ENCODE data around the gene PLCH2. TPM values are rescaled to one million over a fixed set of nuclear protein-coding genes. Genes with fewer than 3 reads are reported as not detected.

Gene PLCH2
- total and polyA plus RNA-seq, 2 donors (not counting 3 experiments of a cell fraction or from before 2014, with no cell fraction given), result 0.19 to 0.31 TPM

DNA sequence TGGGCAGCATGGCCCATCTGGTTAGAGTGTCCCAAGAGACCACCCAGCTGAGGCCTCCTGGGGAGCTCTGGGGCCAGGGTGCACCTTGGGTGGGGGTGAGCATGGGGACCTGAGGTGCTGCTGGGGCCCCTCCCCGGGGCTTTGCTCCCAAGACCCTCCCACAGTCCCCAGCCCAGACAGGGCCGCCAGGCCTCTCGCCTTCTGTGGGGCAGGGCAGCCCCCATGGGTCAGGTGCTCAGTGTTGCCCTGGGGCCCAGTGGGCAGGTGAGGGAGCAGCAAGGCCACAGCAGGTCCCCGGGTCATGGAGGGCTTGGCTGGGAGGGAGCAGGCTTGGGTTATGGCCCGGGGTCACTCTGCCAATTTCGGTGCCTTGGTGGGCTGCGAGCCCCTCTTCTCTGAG is 39.2 kb upstream of the PLCH2 start:
- POLR2A ChIA-PET, result no interaction called here
- no peaks in the 10 kb centered on the region for H3K79me2 ChIP-seq (ENCODE audit: control insufficient read depth, insufficient read depth, low read length)
- no TSS peak for BruUV-seq (replicated peaks)

More for the DNA sequence above, 39.2 kb upstream of the PLCH2 start:
- FAIRE-seq, result no peak
- H3K4me1 ChIP-seq (ENCODE audit: control insufficient read depth, extremely low read depth, insufficient read depth, low read length), result no peaks in the 10 kb centered on the region
- dilution Hi-C loops (cut with MboI; ENCODE audit: extremely low pct_ligation_motif_present, low sequenced_read_pairs) (no loop called here), intact Hi-C loops (cut with micrococcal nuclease) (no loop called here)
- no peak for TF ChIP-seq EZH2 (IDR thresholded peaks at IDR 0.05; ENCODE audit: borderline replicate concordance, low read depth, low read length, severe bottlenecking)
- TF ChIP-seq, protein P1, sequence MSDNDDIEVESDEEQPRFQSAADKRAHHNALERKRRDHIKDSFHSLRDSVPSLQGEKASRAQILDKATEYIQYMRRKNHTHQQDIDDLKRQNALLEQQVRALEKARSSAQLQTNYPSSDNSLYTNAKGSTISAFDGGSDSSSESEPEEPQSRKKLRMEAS (IDR thresholded peaks at IDR 0.05; ENCODE audit: insufficient read depth, insufficient read length), result no peak
- TF ChIP-seq, protein P2, sequence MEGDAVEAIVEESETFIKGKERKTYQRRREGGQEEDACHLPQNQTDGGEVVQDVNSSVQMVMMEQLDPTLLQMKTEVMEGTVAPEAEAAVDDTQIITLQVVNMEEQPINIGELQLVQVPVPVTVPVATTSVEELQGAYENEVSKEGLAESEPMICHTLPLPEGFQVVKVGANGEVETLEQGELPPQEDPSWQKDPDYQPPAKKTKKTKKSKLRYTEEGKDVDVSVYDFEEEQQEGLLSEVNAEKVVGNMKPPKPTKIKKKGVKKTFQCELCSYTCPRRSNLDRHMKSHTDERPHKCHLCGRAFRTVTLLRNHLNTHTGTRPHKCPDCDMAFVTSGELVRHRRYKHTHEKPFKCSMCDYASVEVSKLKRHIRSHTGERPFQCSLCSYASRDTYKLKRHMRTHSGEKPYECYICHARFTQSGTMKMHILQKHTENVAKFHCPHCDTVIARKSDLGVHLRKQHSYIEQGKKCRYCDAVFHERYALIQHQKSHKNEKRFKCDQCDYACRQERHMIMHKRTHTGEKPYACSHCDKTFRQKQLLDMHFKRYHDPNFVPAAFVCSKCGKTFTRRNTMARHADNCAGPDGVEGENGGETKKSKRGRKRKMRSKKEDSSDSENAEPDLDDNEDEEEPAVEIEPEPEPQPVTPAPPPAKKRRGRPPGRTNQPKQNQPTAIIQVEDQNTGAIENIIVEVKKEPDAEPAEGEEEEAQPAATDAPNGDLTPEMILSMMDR (IDR thresholded peaks at IDR 0.05; ENCODE audit: extremely low read depth in 1 of 2, insufficient read depth in 1 of 2, low read depth in 1 of 2, low read length in 2 of 2), result no peak
- no peak for TF ChIP-seq MYC (IDR thresholded peaks at IDR 0.05; ENCODE audit: low read depth, low read length)
- no peak for TF ChIP-seq GATA2 (IDR thresholded peaks at IDR 0.05; ENCODE audit: insufficient read depth, insufficient read length, low read depth, low read length)
- no peak for TF ChIP-seq JUN (IDR thresholded peaks at IDR 0.05; ENCODE audit: borderline replicate concordance, insufficient read depth, insufficient read length, low read depth)
- TF ChIP-seq POLR2A (IDR thresholded peaks at IDR 0.05; ENCODE audit: low read depth, low read length), result no peak
- TF ChIP-seq POLR2AphosphoS5 (IDR thresholded peaks at IDR 0.05; ENCODE audit: insufficient read depth, low read depth, low read length), result no peak
- TF ChIP-seq FOS (IDR thresholded peaks at IDR 0.05; ENCODE audit: borderline replicate concordance, insufficient read depth, low read length), result no peak
- no peak overlapping the region for H3K4me3 ChIP-seq (replicated peaks in 1 of 3; ENCODE audit: insufficient read depth in 1 of 3, low read depth in 1 of 3, low read length in 3 of 3)
- no peaks in the 10 kb centered on the region for H3K27me3 ChIP-seq (ENCODE audit: control insufficient read depth in 2 of 2, insufficient read depth in 2 of 2, low read length in 2 of 2)
- H3K27ac ChIP-seq (ENCODE audit: insufficient read depth, low read depth, low read length), result no peak overlapping the region
- DNase-seq (ENCODE audit: low read depth, low spot score), result no peak
- H3K9me3 ChIP-seq (replicated peaks; ENCODE audit: control insufficient read depth, insufficient read depth, low read length), result no peaks in the 10 kb centered on the region
- H3K9ac ChIP-seq (replicated peaks; ENCODE audit: extremely low read depth, insufficient read depth, low read length), result no peak overlapping the region
- H3K4me2 ChIP-seq (ENCODE audit: insufficient read depth, low read length), result no peak overlapping the region
- H4K20me1 ChIP-seq (replicated peaks; ENCODE audit: control insufficient read depth, extremely low read depth, insufficient read depth, low read length), result no peaks in the 10 kb centered on the region
- no peaks in the 10 kb centered on the region for H3K9me1 ChIP-seq (replicated peaks; ENCODE audit: control insufficient read depth, extremely low read depth, insufficient read depth, low read length)
- no peaks in the 10 kb centered on the region for H3K36me3 ChIP-seq (ENCODE audit: control insufficient read depth in 2 of 2, extremely low read depth in 1 of 2, insufficient read depth in 2 of 2, low read length in 2 of 2)
- CTCF ChIA-PET, result no interaction called here
- H2AFZ ChIP-seq (ENCODE audit: low read depth, low read length), result no peak overlapping the region

All from endothelial cell of umbilical vein (primary cell).